MG63 (cell line): ENCODE measurements around the gene TXNL1. TPM values are rescaled to one million over a fixed set of nuclear protein-coding genes. Genes with fewer than 3 reads are reported as not detected.

Experiments used
- DNase-seq: peaks from one replicate; pipeline ENCODE4 v3.0.0-alpha.2; 2020
- H3K27me3 ChIP-seq: fragments of 250-450 bp; sonication (Bioruptor Pico); 2 replicates; pipeline ENCODE4 v1.5.1; 2020; ENCODE audit warnings: mild to moderate bottlenecking, moderate library complexity
- H3K36me3 ChIP-seq: fragments of 250-450 bp; sonication (Bioruptor Pico); 2 replicates; pipeline ENCODE4 v1.5.1; 2020; ENCODE audit warnings: mild to moderate bottlenecking, moderate library complexity
- H3K4me3 ChIP-seq: fragments of 250-450 bp; sonication (Bioruptor Pico); 2 replicates; pipeline ENCODE4 v1.5.1; 2020; ENCODE audit warnings: mild to moderate bottlenecking, moderate library complexity
- H3K9me3 ChIP-seq: fragments of 250-450 bp; sonication (Bioruptor Pico); 2 replicates; pipeline ENCODE4 v1.5.1; 2020; ENCODE audit warnings: mild to moderate bottlenecking, moderate library complexity
- total RNA-seq: library from RNA; depleted of rRNA; stranded (reverse); fragments of >200 nt; shearing (Covaris generic); gene quantifications from 2 replicates; pipeline ENCODE4 v1.2.3, GENCODE V29; 2014; ENCODE audit warnings: low replicate concordance; rRNA removed

Gene TXNL1
- total RNA-seq, 1 experiment from 2014 or later: 128 TPM

DNA sequence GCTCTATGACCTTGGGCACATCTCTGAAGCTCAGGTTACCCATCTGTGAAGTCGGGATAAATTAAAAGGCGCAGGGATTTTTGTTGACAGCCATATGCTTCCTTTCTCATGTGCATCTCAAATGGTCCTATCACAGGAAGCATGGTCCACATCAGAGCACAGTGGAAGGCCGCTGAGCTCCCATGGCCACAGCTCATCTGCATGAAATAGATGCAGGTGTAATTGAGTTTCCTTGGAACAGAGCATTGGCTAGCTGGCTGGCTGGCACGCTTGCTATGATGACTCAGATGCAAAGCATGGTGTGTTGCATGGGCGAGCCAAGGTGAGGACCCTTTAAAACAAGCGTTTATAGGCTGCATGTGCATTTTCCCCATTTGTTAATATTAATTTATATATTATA lies 79.3 kb downstream of the TXNL1 start:
- H3K27me3 ChIP-seq: no peaks in the 10 kb centered on the region
- DNase-seq: no peak
- no peaks in the 10 kb centered on the region for H3K9me3 ChIP-seq
- no peak overlapping the region for H3K4me3 ChIP-seq
- H3K36me3 ChIP-seq: no peaks in the 10 kb centered on the region

DNA sequence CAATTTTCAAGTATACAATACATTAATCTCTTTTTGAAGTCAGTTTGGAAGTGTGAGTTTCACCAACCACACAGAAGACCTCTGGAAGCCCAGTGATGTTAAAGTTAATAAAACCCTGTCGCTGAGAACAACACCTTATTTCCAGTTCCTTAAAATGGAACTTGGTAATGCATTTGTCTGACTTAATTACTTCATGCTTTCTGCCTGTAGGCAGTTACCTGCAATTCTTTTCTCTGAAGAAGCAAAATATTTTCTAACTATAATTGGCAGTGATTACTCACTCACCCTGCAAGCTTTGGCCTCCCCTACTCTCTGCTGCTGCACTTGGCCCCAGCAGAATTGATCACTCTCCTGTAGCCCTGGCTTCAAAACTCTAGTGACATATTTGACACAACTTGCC lies 81.5 kb downstream of the TXNL1 start:
- H3K4me3 ChIP-seq: no peak overlapping the region
- no peak for DNase-seq
- no peaks in the 10 kb centered on the region for H3K27me3 ChIP-seq
- no peaks in the 10 kb centered on the region for H3K36me3 ChIP-seq
- H3K9me3 ChIP-seq: no peaks in the 10 kb centered on the region

DNA sequence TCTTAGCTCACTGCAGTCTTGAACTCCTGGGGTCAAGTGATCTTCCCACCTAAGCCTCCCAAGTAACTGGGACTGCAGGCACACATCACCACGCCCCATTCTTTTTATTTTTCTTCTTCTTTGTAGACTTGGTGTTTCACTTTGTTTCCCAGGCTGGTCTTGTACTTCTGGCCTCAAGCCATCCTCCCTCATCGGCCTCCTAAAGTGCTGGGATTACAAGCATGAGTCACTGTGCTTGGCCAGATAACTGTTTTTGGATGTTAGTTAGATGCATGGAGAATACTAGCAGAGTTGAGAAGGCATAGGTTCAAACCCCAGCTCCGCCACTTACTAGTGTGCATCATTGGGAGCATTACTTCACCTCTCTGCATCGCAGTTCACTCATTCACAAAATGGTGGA lies 88.3 kb downstream of the TXNL1 start:
- Histone ChIP-seq H3K4me3 (no peak overlapping the region), H3K9me3 (no peaks in the 10 kb centered on the region), H3K36me3 (no peaks in the 10 kb centered on the region), H3K27me3 (no peaks in the 10 kb centered on the region)
- peak; percentile 54 for DNase-seq

Other genes starting within 250 kb of the TXNL1 start
- gene WDR7, start 12.8 kb upstream of the TXNL1 start, total RNA-seq: 4.0 and 5.8 TPM in 2 replicates